HepG2 (cell line): Measurements from ENCODE around the gene EIF3A. TPM values are rescaled to one million over a fixed set of nuclear protein-coding genes. Genes with fewer than 3 reads are reported as not detected.

ENCODE experiments used
- ATAC-seq: fragments of 200-7000 bp; cut with Tn5 transposase; 3 replicates; pipeline ENCODE4 v1.9.1; 2020; ENCODE audit warnings: mild to moderate bottlenecking, moderate library complexity
- BruUV-seq: library from RNA; stranded (reverse); fragments of 400-500 nt; replicated peaks from 2 replicates; lab custom pipeline; 2021; lab: Mats Ljungman, UMichigan
- CTCF ChIA-PET: fragments of 300-600 bp; formaldehyde crosslinking; extraction: SDS; loops from one replicate; lab custom pipeline; 2021; ENCODE audit warnings: low total read pairs, inconsistent platforms, low intra/inter-chr PET ratio; lab: Yijun Ruan, JAX
- POLR2A ChIA-PET: fragments of 350-600 bp; sonication (Branson Sonifier 250); formaldehyde crosslinking; loops from one replicate; lab custom pipeline; 2020; ENCODE audit warnings: antibody characterized with exemption, inconsistent platforms; lab: Yijun Ruan, JAX
- DNase-seq: peaks from one replicate; pipeline ENCODE4 v3.0.0-alpha.2; 2015; ENCODE audit warnings: low spot score
- FAIRE-seq: peaks from 3 replicates; lab custom pipeline; 2011; peaks lifted over from hg19 to GRCh38; lab: Jason Lieb, UNC
- H2AFZ ChIP-seq: one replicate; pipeline ENCODE4 v1.6.1; 2011; ENCODE audit warnings: low read length, inconsistent platforms
- H3K27ac ChIP-seq: fragments of 300-600 bp; 3 replicates; pipeline ENCODE4 v1.8.0; 2011; ENCODE audit warnings: mixed run types, mild to moderate bottlenecking, mixed read lengths, low read length, inconsistent platforms; ENCODE audit not compliant: insufficient read depth; ENCODE audit errors: extremely low read length
- H3K27me3 ChIP-seq, 2 experiments: fragments of 200-600 bp in 1 of 2; 2 replicates in 1 of 2; 3 replicates in 1 of 2; pipeline versions ENCODE4 v1.6.0 to v1.8.0; 2011; ENCODE audit warnings: low read length in 2 of 2, mild to moderate bottlenecking in 2 of 2, moderate library complexity in 2 of 2, inconsistent platforms in 1 of 2; ENCODE audit not compliant: insufficient read depth in 2 of 2, control insufficient read depth in 1 of 2
- H3K36me3 ChIP-seq, 2 experiments: fragments of 200-600 bp in 1 of 2; replicated peaks in 1 of 2; 2 replicates in 1 of 2; 3 replicates in 1 of 2; pipeline versions ENCODE4 v1.5.1 to v1.8.0; 2011; ENCODE audit warnings: low read length in 2 of 2, inconsistent platforms in 1 of 2; ENCODE audit not compliant: insufficient read depth in 2 of 2, control insufficient read depth in 1 of 2
- H3K4me1 ChIP-seq: 2 replicates; pipeline ENCODE4 v1.5.1; 2012; ENCODE audit warnings: low read length, inconsistent platforms; ENCODE audit not compliant: insufficient read depth
- H3K4me2 ChIP-seq: 2 replicates; pipeline ENCODE4 v1.6.0; 2011; ENCODE audit warnings: low read depth, low read length, inconsistent platforms
- H3K4me3 ChIP-seq, 3 experiments: fragments of 200-600 bp in 1 of 3; sonication (generic), shearing (Covaris generic) in 1 of 3; replicated peaks in 1 of 3; 2 replicates each; pipeline ENCODE4 v1.5.1; 2011 to 2016; ENCODE audit warnings: low read length in 3 of 3, inconsistent platforms in 2 of 3, low read depth in 2 of 3, mild to moderate bottlenecking in 2 of 3, control low read depth in 1 of 3, mixed read lengths in 1 of 3; ENCODE audit not compliant: insufficient read depth in 1 of 3
- H3K79me2 ChIP-seq: one replicate; pipeline ENCODE4 v1.6.1; 2011; ENCODE audit warnings: low read length, inconsistent platforms; ENCODE audit not compliant: insufficient read depth
- H3K9ac ChIP-seq: 2 replicates; pipeline ENCODE4 v1.6.0; 2011; ENCODE audit warnings: mild to moderate bottlenecking, low read depth, low read length, inconsistent platforms; ENCODE audit not compliant: insufficient read depth
- H3K9me3 ChIP-seq: 2 replicates; pipeline ENCODE4 v1.5.1; 2012; ENCODE audit warnings: mild to moderate bottlenecking, low read length
- H4K20me1 ChIP-seq: 2 replicates; pipeline ENCODE4 v1.6.0; 2011; ENCODE audit warnings: inconsistent platforms, mild to moderate bottlenecking, low read length, moderate library complexity; ENCODE audit not compliant: insufficient read depth
- CBX5 ChIP-seq: sonication (generic); formaldehyde crosslinking; IDR thresholded peaks from 2 replicates; pipeline ENCODE4 v1.4.0; 2020; ENCODE audit warnings: missing genetic modification reagents, borderline replicate concordance
- DNMT3B ChIP-seq: conservative IDR thresholded peaks from 2 replicates; pipeline ENCODE4 v1.6.1; 2016; ENCODE audit warnings: missing biosample characterization, control low read depth
- HNRNPUL1 ChIP-seq: fragments of 200-400 bp; formaldehyde crosslinking; IDR thresholded peaks from 2 replicates; pipeline ENCODE4 v1.6.1; 2017; ENCODE audit warnings: low read depth, mild to moderate bottlenecking, low read length, moderate library complexity
- MIER3 ChIP-seq: IDR thresholded peaks from 2 replicates; pipeline ENCODE4 v1.6.1; 2016; ENCODE audit warnings: missing compliant biosample characterization, borderline replicate concordance
- NCOA1 ChIP-seq: sonication (generic); formaldehyde crosslinking; IDR thresholded peaks from 2 replicates; pipeline ENCODE4 v1.9.0; 2021; ENCODE audit warnings: missing genetic modification reagents
- RFX3 ChIP-seq: IDR thresholded peaks from 2 replicates; pipeline ENCODE4 v1.6.1; 2016; ENCODE audit warnings: missing biosample characterization, missing genetic modification reagents
- STAT5B ChIP-seq: sonication (generic); formaldehyde crosslinking; IDR thresholded peaks from 2 replicates; pipeline ENCODE4 v1.4.0; 2020; ENCODE audit warnings: missing genetic modification reagents
- TSC22D2 ChIP-seq: sonication (generic); formaldehyde crosslinking; IDR thresholded peaks from 2 replicates; pipeline ENCODE4 v1.5.1; 2020; ENCODE audit warnings: missing genetic modification reagents, mild to moderate bottlenecking, borderline replicate concordance
- ZBTB42 ChIP-seq: sonication (generic); formaldehyde crosslinking; IDR thresholded peaks from 2 replicates; pipeline ENCODE4 v1.5.0; 2020; ENCODE audit warnings: mild to moderate bottlenecking, missing genetic modification reagents
- ZFP62 ChIP-seq: sonication (generic); formaldehyde crosslinking; IDR thresholded peaks from 2 replicates; pipeline ENCODE4 v1.4.0; 2020; ENCODE audit warnings: missing genetic modification reagents
- ZNF350 ChIP-seq: sonication (generic); formaldehyde crosslinking; IDR thresholded peaks from 2 replicates; pipeline ENCODE4 v1.4.0; 2020; ENCODE audit warnings: mild to moderate bottlenecking, low read depth, missing genetic modification reagents, borderline replicate concordance
- ZNF451 ChIP-seq: sonication (generic); formaldehyde crosslinking; IDR thresholded peaks from 2 replicates; pipeline ENCODE4 v1.5.0; 2020; ENCODE audit warnings: mild to moderate bottlenecking, missing genetic modification reagents
- WGBS: methylation state at CpG from one replicate; pipeline ENCODE4 v1.1.6; 2017; ENCODE audit warnings: low lambda C conversion rate; 5-methylcytosine and 5-hydroxymethylcytosine counted together
- in situ Hi-C: cut with HindIII; loops from 2 replicates; pipeline ENCODE4 v1.10.0; 2017; ENCODE audit warnings: low pct_unique_long_range_greater_than_20kb; ENCODE audit not compliant: extremely low pct_ligation_motif_present
- intact Hi-C: fragments of 100-400 bp; cut with micrococcal nuclease; formaldehyde crosslinking; loops from one replicate; pipeline ENCODE4 v1.10.0; 2022; ENCODE audit not compliant: unreplicated experiment
- polyA plus RNA-seq, 8 experiments: library from polyadenylated mRNA; depleted of rRNA in 3 of 8; stranded (reverse) in 7 of 8; unstranded in 1 of 8; fragments of >200 nt; fragmentation: Illumina TruSeq in 4 of 8; extraction: Trizol in 4 of 8; gene quantifications; 2 replicates each; pipeline versions ENCODE4 v1.2.1 to v1.2.3, GENCODE V29; 2011 to 2016; ENCODE audit warnings: low read depth in 4 of 8, missing spikeins in 1 of 8, mixed read lengths in 1 of 8; ENCODE audit not compliant: insufficient read depth in 1 of 8
- total RNA-seq, 5 experiments: library from RNA; depleted of rRNA; stranded (reverse); fragments of >200 nt; fragmentation: Illumina TruSeq; extraction: Trizol; gene quantifications; 2 replicates each; pipeline ENCODE4 v1.2.3, GENCODE V29; 2016; ENCODE audit warnings: low read depth in 1 of 5
- TF ChIP-seq, protein P1 (sequence below): sonication (generic); formaldehyde crosslinking; IDR thresholded peaks from 2 replicates; pipeline ENCODE4 v1.5.1; 2020; ENCODE audit warnings: mild to moderate bottlenecking, missing genetic modification reagents, moderate library complexity
- TF ChIP-seq, protein P2 (sequence below): sonication (generic); formaldehyde crosslinking; IDR thresholded peaks from 2 replicates; pipeline ENCODE4 v1.5.0; 2020; ENCODE audit warnings: mild to moderate bottlenecking, missing genetic modification reagents
- TF ChIP-seq, protein P3 (sequence below): sonication (generic); formaldehyde crosslinking; IDR thresholded peaks from 2 replicates; pipeline ENCODE4 v1.4.0; 2020; ENCODE audit warnings: missing genetic modification reagents

Gene EIF3A
- total and polyA plus RNA-seq, 2 of the 13 experiments (the other 11 are each of a cell fraction or from before 2014, with no cell fraction given) = 25.6 to 117 TPM

DNA sequence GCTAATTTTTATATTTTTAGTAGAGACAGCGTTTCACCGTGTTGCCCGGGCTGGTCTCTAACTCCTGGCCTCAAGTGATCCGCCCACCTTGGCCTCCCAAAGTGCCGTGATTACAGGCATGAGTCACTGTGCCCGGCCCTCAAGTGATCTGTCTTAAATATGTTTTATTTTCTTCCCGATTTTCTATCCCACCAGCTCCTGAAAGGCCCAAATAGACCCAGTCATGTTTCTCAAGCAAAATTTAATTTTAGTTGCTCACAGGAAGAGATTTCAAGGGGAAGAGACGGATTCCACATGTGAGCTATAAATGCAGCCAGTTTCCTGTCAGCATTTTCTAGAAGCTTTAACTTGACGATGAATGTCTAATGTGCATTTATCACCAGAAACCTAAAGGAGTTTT, 35.3 kb upstream of the EIF3A start (continued):
- TF ChIP-seq, protein P1, sequence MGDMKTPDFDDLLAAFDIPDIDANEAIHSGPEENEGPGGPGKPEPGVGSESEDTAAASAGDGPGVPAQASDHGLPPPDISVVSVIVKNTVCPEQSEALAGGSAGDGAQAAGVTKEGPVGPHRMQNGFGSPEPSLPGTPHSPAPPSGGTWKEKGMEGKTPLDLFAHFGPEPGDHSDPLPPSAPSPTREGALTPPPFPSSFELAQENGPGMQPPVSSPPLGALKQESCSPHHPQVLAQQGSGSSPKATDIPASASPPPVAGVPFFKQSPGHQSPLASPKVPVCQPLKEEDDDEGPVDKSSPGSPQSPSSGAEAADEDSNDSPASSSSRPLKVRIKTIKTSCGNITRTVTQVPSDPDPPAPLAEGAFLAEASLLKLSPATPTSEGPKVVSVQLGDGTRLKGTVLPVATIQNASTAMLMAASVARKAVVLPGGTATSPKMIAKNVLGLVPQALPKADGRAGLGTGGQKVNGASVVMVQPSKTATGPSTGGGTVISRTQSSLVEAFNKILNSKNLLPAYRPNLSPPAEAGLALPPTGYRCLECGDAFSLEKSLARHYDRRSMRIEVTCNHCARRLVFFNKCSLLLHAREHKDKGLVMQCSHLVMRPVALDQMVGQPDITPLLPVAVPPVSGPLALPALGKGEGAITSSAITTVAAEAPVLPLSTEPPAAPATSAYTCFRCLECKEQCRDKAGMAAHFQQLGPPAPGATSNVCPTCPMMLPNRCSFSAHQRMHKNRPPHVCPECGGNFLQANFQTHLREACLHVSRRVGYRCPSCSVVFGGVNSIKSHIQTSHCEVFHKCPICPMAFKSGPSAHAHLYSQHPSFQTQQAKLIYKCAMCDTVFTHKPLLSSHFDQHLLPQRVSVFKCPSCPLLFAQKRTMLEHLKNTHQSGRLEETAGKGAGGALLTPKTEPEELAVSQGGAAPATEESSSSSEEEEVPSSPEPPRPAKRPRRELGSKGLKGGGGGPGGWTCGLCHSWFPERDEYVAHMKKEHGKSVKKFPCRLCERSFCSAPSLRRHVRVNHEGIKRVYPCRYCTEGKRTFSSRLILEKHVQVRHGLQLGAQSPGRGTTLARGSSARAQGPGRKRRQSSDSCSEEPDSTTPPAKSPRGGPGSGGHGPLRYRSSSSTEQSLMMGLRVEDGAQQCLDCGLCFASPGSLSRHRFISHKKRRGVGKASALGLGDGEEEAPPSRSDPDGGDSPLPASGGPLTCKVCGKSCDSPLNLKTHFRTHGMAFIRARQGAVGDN (CRISPR knock-in tag) = no peak
- no peak for TF ChIP-seq STAT5B
- no peak for TF ChIP-seq ZFP62 (CRISPR knock-in tag)

DNA sequence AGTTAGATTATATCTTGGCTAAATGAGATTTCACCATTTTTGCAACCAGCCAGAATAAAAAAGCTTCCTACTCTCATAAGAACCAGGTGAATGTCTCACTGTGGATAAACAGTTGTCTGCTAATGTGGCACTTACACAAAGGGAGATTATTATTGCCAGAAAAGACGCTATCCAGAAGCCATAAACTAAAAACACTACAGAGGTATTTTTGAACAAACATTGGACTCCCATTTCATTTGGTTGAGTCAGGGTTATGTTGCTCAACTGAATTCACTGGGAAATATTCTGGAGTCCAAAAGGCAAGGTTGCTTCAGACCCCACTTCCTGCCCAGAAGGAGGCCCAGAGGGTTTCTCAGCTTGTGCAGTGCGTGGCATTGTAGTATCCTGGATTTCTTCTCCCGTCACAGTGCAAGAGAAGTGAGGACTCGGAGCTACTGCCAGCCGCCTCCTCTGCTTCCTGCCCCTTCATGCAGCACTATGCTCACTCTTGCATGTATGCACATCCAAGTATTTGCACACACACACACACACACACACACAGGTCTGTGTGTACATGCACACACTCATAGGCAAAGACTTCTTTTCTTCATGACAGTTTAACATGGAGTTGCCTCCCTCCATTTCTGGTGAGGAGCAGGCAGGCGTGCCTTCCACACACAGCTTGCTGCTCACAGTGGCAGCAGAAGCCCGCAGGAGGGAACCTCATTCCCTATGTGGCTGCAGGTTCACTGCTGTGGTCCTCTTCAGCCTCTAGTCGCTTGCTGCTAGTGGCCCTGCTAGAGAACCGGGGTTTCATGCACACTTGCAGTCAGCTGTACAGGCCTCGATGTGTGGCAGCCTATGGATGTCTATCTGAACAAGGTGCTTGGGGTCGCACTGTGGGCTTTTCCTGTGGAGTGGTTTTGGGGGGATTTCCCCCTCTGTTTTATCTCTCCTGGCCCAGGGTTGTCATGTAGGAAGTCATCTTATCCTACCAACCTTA, 33.4 kb upstream of the EIF3A start:
- peak; percentile 98 for DNase-seq
- CTCF ChIA-PET = no interaction called here
- TF ChIP-seq TSC22D2 (CRISPR knock-in tag) (peak; percentile 33; the same call in 1 of the 2 replicates), RFX3 (no peak), CBX5 (CRISPR knock-in tag) (peak; percentile 81; the same call in 1 of the 2 replicates), DNMT3B (CRISPR knock-in tag) (0 out of 2 replicates have a peak, but pooled peaks have one; percentile 51), NCOA1 (CRISPR knock-in tag) (peak; percentile 74; the same call in 1 of the 2 replicates), ZNF350 (CRISPR knock-in tag) (peak; percentile 76; the same call in 1 of the 2 replicates), HNRNPUL1 (no peak), MIER3 (peak; percentile 82; the same call in 1 of the 2 replicates), ZNF451 (CRISPR knock-in tag) (no peak), ZBTB42 (no peak)
- TF ChIP-seq, protein P2, sequence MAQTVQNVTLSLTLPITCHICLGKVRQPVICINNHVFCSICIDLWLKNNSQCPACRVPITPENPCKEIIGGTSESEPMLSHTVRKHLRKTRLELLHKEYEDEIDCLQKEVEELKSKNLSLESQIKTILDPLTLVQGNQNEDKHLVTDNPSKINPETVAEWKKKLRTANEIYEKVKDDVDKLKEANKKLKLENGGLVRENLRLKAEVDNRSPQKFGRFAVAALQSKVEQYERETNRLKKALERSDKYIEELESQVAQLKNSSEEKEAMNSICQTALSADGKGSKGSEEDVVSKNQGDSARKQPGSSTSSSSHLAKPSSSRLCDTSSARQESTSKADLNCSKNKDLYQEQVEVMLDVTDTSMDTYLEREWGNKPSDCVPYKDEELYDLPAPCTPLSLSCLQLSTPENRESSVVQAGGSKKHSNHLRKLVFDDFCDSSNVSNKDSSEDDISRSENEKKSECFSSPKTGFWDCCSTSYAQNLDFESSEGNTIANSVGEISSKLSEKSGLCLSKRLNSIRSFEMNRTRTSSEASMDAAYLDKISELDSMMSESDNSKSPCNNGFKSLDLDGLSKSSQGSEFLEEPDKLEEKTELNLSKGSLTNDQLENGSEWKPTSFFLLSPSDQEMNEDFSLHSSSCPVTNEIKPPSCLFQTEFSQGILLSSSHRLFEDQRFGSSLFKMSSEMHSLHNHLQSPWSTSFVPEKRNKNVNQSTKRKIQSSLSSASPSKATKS (CRISPR knock-in tag) = no peak
- TF ChIP-seq, protein P3, sequence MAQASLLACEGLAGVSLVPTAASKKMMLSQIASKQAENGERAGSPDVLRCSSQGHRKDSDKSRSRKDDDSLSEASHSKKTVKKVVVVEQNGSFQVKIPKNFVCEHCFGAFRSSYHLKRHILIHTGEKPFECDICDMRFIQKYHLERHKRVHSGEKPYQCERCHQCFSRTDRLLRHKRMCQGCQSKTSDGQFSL (CRISPR knock-in tag) = no peak

More for the DNA sequence above, 33.4 kb upstream of the EIF3A start:
- H3K4me1 ChIP-seq = peaks cover 63% of the 10 kb centered on the region
- H3K9ac ChIP-seq = peak overlapping the region; percentile 72
- intact Hi-C loops (no loop called here), in situ Hi-C loops (no loop called here)
- BruUV-seq = no TSS peak
- no peaks in the 10 kb centered on the region for H4K20me1 ChIP-seq
- H3K27ac ChIP-seq = peak overlapping the region; percentile 98
- H3K27me3 ChIP-seq = no peaks in the 10 kb centered on the region
- peak; percentile 96 for ATAC-seq
- peaks cover 2 to 5% of the 10 kb centered on the region in 2 experiments; a peak in 2 of 5 replicates for H3K36me3 ChIP-seq
- peak; percentile 98 for FAIRE-seq
- POLR2A ChIA-PET = interaction anchor here (0.7 to 5.4 kb wide), 17 partner anchors 10 to 203 kb away, joined by 3 to 106 read pairs (median 4); partner anchors contain the start of genes DENND10, NANOS1 and SFXN4
- no peak overlapping the region for H2AFZ ChIP-seq
- H3K9me3 ChIP-seq = no peaks in the 10 kb centered on the region
- H3K4me2 ChIP-seq = peak overlapping the region; percentile 69
- 14% methylated on average over 8 of the region's 11 CpGs for WGBS
- H3K79me2 ChIP-seq = no peaks in the 10 kb centered on the region
- H3K4me3 ChIP-seq = peak overlapping the region; percentile 7 to 46 (median 14); a peak in 3 of 6 replicates
